Fibroblast of skin of abdomen (primary cell): Measurements from ENCODE around the gene BRMS1.
"Not testable (repeated sequence)": the region's sequence is repeated elsewhere in the genome, so short reads cannot be mapped to it uniquely, and the experiment has no call there.

Source experiments
- DNase-seq: peaks from one replicate; pipeline ENCODE4 v3.0.0-alpha.2; 2013

Gene BRMS1

GRCh38 chr11:66322732-66323427 lies 22.0 kb downstream of the BRMS1 start:
- DNase-seq = peak; percentile 13

DNA sequence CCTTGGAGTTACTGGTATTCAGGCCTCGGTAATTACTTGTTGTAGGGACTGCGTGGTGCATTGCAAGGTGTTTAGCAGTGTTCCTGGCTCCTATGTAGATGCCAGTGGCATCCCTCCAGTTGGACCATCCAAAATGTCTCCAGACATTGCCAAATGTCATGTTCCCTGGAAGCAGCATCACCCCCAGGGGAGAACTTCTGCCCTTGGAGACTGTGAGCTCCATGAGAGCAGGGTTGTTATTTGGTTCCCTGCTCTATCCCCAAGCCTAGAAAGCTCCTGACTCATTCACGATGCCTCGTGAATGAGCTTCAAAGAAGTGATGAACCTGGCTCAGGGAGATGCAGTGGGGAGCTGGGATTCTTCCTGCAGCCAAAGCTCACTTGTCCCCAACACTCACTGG lies 23.3 kb downstream of the BRMS1 start:
- no peak for DNase-seq

GRCh38 chr11:66320748-66321147 lies 24.2 kb downstream of the BRMS1 start:
- not testable (repeated sequence) for DNase-seq

DNA sequence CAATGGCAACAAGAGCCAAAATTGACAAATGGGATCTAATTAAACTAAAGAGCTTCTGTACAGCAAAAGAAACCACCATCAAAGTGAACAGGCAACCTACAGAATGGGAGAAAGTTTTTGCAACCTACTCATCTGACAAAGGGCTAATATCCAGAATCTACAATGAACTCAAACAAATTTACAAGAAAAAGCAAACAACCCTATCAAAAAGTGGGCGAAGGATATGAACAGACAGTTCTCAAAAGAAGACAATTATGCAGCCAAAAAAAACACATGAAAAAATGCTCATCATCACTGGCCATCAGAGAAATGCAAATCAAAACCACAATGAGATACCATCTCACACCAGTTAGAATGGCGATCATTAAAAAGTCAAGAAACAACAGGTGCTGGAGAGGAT lies 24.6 kb downstream of the BRMS1 start:
- DNase-seq = not testable (repeated sequence)

- DNase-seq = no peak
Observed at GRCh38 chr11:66318600-66318970, 26.3 kb downstream of the BRMS1 start.

DNA sequence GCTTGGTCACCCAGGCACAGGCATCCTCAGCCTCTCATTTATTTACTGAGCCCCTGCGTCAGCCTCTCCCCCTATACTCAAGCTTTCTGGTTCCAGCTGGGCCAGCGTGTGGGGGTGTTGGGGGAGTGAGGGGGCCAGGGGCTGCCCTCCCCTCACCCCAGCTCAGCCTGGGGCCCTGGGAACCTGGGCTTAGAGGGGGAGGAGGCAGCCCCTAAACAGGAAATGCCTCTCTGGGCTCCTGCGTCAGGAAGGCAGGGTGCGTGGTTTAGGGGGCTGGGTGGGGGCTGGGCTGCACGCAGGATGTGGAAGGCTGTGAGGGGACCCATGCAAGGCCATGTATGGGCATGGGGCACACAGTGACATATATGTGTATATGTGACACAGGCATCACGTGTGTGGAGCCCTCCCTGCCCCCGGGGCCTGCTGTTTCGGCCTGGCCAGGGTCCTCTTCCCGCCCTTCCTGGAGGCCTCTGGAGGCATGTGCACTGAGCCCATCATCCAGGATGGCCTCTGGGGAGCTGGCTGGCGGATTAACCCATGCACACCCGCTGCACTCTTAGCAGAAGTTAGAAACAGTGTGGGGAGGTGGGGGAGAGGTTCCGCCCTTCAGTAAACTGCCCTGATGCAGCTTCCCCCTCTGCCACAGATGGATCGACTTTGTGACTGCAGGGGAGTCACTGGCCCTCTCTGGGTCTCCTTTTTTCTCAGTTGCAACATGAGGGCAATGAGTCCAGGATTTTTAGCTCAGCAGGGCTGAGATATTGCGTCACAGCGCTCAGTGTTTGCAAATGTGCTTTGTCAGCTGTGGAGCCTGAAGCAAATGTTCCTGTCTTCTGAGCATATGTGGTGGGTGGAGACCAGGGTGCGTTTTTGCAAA lies 26.9 kb downstream of the BRMS1 start:
- peak; percentile 89 for DNase-seq

DNA sequence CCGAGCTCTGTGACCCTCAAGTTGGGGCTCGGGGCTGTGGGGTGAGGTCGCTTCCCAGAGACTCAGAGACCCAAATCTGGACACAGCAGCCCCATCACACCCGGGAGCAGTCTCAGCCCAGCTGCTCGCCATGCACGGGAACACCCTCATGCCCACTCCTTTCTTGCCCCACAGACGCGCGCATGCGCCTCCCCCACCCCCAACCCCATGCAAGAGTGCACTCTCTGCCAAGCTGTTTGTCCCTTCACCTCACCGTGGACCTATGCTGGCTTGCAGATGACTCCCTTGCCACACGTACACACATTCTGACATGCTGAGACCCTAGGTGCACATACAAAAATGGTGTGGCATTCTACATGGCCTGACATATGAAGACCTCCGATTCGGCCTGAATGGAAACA lies 27.6 kb downstream of the BRMS1 start:
- peak; percentile 82 for DNase-seq

- peak; percentile 92 for DNase-seq
Observed at GRCh38 chr11:66316849-66317251, 28.1 kb downstream of the BRMS1 start, which contains the start of gene CD248. Gene CD248 (minus strand): TSS chr11:66317044. CDS start chr11:66317027, 17 bp downstream.

DNA sequence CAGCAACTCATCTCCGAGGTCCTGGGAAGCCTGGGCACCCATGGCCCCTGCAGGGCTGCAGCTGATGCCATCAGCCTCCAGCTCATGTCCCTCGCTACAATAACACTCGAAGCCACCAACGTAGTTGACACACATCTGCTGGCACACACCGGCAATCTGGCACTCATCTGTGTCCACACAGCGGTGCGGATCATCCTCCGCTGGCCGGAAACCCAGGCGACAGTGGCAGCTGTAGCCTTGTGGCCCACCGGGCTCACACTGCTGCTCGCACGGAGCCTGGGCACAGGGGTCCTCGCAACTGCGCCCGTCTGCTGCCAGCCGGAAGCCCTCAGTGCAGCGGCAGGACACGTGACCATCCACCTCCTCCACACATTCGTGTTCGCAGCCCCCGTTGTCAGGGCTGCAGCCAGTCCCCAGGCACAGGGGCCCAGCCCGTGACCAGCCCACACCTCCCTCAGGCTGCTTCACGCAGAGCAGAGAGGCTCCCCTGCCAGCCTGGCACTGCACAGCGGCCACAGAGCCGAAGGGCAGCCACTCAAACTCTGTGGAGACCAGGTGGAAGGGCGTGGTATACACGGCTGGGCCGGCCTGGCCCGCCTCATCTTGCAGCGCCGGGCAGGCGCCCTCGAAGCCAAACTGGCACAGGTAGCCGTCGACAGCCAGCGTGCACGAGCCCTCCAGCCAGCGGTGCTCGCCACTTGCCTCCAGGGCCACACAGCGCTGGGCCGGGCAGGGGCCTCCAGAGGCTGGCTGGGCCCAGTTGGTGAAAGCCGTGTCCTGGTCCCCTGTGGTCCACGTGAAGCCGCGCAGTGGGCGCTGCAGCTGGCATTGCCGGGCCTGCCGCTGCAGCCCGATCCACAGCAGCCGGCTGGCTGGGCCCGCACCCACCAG lies 28.7 kb downstream of the BRMS1 start:
- DNase-seq = peak; percentile 13

DNA sequence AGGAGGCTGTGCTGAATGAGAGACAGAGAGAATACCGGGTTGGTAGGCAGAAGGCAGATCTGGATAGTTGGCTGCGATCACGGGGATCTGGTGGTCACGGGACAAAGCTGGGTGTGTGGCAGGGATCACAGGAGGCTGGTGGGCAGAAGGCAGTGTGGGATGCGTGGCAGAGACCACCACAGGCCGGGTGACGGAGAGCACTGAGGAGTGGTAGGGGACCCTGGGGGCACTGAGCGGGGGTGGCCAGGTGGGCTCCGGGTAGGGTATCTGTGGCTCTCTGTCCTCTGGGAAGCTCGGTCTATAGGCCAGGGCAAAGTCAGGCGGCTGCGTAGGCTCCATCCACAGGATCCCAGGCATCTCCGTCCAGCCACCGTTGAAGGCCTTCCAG lies 29.4 kb downstream of the BRMS1 start:
- DNase-seq = no peak

DNA sequence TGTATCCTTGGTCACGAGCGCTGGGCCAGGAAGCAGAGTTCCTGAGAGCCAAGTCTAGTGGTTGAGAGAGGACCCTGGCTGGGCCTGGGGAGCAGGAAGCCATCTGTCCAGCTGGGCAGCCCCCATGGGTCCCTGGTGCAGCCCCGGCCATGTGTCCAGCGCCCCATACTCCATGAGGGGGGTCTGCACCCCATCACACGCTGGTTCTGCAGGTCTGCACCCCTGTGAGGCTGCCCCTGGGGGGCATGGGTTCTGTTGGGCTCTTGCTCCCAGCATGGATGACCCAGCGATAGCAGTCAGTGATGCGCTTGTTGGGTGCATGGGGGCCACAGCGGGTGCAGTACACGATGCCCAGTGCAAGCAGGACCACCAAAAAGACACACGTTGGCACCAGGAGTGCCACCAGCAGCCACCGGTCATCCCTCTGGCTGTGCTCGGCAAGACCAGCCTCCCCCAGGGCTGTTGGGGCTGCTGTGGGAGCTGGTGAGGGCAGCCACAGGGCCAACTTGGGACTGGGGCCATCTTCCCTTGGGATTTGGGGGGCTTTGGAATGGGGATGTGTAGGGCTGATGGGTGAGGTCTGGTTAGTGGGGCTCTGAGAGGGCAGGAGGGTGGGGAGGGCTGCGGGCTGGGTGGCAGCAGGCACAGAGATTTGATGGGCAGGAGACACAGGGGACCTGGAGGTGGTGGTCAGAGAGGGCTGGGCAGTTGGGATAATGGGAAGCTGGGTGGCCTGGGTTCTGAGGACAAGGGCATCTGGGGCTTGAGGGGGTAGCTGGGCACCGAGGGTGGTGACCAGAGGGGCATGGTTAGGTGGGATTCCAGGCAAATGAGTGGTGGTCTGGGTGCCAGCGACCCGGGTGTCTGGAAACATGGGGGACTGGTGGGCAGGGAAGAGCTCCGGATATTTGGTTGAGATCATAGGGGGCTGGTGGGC lies 30.1 kb downstream of the BRMS1 start:
- DNase-seq = no peak

GRCh38 chr11:66314186-66314501 lies 30.8 kb downstream of the BRMS1 start:
- no peak for DNase-seq

- peak; percentile 40 for DNase-seq
Observed at GRCh38 chr11:66313321-66314185, 31.4 kb downstream of the BRMS1 start.

- DNase-seq = peak; percentile 100
Observed at GRCh38 chr11:66312549-66313320, 32.2 kb downstream of the BRMS1 start.

GRCh38 chr11:66311965-66312548 lies 32.8 kb downstream of the BRMS1 start:
- peak; percentile 91 for DNase-seq

DNA sequence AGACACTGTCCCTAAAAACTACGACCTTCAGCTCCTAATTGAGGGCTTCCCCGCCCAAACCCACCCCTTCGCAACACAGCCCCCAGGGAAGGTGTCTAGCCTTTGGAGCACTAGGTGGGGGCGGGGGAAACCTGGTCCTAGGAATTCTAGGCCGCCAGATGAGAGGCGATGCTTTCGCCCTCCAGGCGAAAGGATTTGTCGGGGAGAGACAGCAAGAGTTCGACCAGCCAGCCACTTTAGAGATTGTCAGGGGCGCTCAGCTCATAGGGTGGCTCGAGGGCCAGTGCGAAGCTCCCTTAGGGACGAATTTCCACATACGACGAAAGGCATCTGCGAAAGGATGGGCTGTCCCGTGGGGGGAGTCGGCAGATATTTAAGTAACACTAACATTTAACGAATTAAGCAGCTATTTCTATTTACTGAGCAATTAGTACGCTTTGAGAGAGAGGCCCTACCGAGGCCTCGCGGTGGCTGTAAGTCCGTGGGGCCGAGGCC lies 33.4 kb downstream of the BRMS1 start:
- DNase-seq = no peak

GRCh38 chr11:66310803-66311440 lies 34.0 kb downstream of the BRMS1 start:
- not testable (repeated sequence) for DNase-seq

- no peak for DNase-seq
Observed at GRCh38 chr11:66310324-66310723, 34.6 kb downstream of the BRMS1 start.

DNA sequence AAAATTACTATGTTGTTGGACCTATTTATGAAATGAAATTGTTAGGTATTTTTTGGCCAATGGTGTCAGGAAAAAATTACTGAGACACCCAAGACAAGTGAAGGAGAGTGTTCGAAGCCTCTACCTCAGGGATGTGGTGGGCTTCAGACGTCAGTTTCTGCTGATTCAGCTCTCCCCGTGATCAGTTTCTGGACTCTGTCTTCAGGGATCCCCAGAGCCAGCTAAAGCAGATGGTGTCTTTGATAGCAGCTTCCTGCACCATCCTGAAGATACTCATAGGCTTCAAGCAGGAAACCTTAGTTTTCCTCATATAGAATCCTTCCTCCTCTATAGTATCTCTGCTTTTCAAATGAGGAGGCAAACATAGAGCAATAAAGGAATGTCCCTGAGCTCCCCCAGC lies 35.4 kb downstream of the BRMS1 start:
- no peak for DNase-seq
